NCI-H748 (cell line): ENCODE results near the gene RASAL1.

Experiments
- DNase-seq: peaks from one replicate; lab custom pipeline; 2025; ENCODE audit not compliant: unreplicated experiment; lab: John Stamatoyannopoulos, UW

Gene RASAL1

GRCh38 chr12:113061061-113061694 is 74.4 kb downstream of the RASAL1 start:
- DNase-seq = peak; percentile 23

- DNase-seq = no peak
Measured at GRCh38 chr12:113060336-113060960, 75.1 kb downstream of the RASAL1 start.

DNA sequence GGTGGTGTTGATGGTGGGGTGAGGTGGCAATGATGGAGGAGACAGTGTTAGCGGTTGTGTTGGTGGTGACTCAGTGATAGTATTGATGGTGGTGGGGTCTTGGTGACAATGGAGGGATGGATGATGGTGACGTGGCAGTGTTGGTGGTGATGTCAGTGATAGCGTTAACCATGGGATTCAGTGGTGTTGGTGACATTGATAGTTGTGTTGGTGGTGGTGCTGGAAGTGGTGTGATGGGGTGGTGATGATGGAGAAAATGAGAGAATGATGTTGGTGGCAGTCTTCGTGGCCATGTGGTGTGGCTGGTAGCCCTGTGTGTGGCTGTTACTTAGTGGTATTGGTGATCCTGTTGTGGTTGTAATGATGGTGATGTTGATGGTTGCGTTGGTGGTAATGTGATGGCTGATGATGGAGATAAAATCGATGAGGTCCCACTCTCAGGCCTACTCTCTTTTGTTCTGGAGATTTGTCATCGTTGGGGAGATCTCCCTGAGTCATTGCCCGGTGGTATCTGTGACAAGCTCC is 76.4 kb downstream of the RASAL1 start:
- DNase-seq = no peak

DNA sequence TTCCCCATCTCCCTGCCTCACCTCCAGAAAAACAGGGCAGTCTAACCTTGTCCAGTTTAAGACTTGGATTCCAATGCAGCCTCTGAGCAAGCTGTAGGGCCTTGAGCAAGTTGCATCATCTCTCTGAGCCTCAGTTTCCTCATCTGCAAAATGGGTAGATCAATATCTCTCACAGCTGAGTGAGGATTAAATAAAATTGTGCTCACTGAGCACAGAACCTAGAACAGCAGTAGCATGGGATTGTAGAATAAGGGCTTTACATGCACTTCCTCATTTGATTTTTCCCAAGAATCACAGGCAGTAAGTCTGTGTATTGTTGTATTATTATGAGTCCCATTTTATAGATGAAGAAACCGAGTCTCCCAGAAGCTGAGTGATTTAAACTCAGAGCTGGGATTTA is 77.0 kb downstream of the RASAL1 start:
- DNase-seq = no peak

GRCh38 chr12:113057565-113058485 is 77.7 kb downstream of the RASAL1 start:
- DNase-seq = no peak

DNA sequence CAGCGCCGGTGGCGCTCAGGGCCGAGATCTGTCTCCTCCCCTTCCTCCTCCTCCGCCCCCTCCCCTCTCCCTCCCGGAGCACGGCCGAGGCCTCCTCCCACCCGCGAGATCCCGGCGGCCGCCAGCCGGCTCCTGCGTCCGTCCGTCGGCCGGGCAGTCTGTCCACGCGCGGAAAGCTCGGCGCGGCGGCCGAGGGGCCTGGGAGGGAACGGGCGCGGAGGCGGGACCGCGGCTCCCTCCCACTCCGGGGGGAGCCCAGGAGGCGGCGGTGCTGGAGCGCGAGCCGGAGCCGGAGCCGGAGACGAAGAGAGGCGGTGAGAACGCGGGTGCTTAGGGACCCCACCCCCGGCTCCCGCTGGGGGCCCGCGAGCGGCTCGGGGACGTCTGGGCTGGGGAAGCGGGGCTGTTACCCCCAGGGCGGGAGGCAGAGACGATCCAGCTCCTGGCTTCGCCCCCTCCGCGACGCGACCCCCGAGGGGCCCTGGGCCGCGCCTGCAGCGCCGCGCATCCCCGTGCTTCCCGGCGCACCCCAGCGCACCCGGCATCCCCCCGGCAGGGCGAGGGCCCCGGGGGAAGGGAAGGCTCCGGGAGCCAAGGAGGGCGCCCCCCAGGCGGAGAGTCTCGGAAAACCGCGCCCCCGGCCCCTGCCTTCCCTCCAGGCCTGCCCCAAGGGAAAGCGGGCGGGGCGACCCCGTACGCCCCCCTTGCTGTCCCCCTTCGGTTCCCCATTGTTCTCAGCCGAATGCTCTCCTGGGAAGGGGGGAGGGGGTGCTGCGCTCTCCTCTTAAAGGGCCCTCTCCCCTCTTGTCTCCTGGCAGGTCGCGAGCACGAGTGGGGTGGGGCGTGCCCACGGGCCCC is 78.7 kb downstream of the RASAL1 start, which contains the start of gene DTX1:
TSS of gene DTX1 (plus strand) at position 100 of the 858 bp plus-strand sequence. CDS start 1,463 bp downstream, outside the sequence.
- DNase-seq = peak; percentile 61

DNA sequence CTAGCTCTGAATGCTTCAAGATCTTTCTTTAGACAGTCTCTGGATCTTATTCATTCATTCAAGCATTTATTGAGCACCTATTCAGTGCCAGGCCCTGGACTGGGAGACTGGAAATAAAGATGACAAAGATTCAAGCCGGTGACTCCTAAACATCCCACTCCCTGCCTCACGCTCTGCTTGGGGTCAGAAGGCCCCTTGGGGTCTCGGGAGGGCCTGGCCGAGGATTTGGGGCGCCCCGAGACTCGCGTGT is 79.3 kb downstream of the RASAL1 start:
- no peak for DNase-seq

DNA sequence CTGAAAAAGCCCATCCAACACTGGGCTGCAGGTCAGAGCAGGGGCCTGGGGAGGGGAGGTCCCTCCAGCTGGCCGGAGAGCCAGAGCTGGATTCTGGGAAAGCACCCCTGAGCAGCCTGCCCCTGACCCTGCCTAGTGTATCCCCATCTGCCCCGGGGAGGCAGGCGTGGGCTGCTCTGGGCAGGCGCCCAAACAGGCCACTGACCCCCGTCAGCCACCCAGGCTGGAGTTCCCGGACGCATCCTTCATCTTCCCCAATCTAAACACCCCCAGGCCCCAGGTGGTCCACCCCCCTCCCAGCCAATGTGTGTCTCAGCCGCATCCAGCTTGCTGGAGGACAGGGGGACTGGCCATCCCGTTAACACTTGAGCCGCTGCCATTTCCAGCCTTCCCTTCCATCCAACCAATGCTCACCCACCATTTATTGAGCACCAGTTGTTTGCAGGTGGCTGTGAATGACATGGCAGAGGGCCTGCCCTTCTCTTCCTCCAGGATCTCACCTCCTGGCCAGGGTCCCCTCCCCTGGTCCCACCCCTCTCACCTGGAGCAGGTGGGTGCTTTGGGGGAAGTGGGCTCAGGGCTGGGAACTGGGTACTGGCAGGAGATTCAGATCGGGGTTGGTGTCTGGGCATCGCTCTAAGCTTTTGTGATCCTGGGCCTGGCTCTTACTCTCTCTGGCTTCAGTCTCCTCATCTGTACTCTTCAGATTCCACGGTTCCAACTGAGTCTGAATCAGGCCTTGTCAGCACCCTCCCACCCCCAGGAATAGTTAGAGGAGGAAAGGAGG is 79.8 kb downstream of the RASAL1 start:
- no peak for DNase-seq

GRCh38 chr12:113054948-113055486 is 80.5 kb downstream of the RASAL1 start:
- no peak for DNase-seq

- no peak for DNase-seq
Measured at GRCh38 chr12:113052326-113052725, 83.2 kb downstream of the RASAL1 start.

- DNase-seq = no peak
Measured at GRCh38 chr12:113051759-113052158, 83.8 kb downstream of the RASAL1 start.

DNA sequence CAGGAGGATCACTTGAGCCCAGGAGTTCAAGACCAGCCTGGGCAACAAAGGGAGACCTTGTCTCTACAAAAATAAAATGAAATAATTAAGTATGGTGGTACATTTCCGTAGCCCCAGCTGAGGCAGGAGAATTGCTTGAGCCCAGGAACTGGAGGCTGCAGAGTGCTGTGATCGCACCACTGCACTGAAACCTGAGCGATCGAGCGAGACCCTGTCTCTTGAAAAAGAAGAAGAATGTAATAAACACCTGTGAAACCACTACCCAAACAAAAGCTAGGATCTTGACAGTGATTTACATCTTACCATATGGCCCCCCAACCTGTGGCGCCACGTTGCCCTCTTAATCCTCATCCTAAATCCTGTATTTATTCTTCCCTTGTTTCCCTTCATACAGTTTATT is 84.8 kb downstream of the RASAL1 start:
- no peak for DNase-seq

GRCh38 chr12:113049976-113050742 is 85.4 kb downstream of the RASAL1 start:
- peak; percentile 17 for DNase-seq
